Measurements from ENCODE around the gene CFAP70. TPM values are rescaled to one million over a fixed set of nuclear protein-coding genes. Genes with fewer than 3 reads are reported as not detected.

Gene CFAP70
- total RNA-seq, 1 experiment from 2014 or later = 1.2 TPM

- no TSS peak for BruUV-seq (replicated peaks)
- Mint-ChIP-seq H3K4me1 (ENCODE audit: low read depth, unreplicated experiment) (no peaks in the 10 kb centered on the region), H3K4me3 (ENCODE audit: low read depth, unreplicated experiment) (no peak overlapping the region), H3K9me3 (ENCODE audit: low read depth, unreplicated experiment) (no peaks in the 10 kb centered on the region), H3K27me3 (ENCODE audit: unreplicated experiment) (no peaks in the 10 kb centered on the region), H3K36me3 (ENCODE audit: insufficient read depth, unreplicated experiment) (peaks cover 49% of the 10 kb centered on the region), H3K27ac (ENCODE audit: unreplicated experiment) (no peak overlapping the region)
- intact Hi-C loops (cut with micrococcal nuclease; ENCODE audit: unreplicated experiment) = no loop called here
- CTCF ChIA-PET = interaction anchor here (0.6 kb wide), 1 partner anchor 900 kb away, joined by 3 read pairs; no protein-coding TSS in a partner anchor
- TF ChIP-seq CTCF (IDR thresholded peaks at IDR 0.05; ENCODE audit: unreplicated experiment) = no peak
- DNase-seq = no peak
Measured at GRCh38 chr10:73376679-73377078, 18.0 kb upstream of the CFAP70 start.

- DNase-seq = no peak
- BruUV-seq (replicated peaks) = no TSS peak
- Mint-ChIP-seq H3K27me3 (ENCODE audit: unreplicated experiment) (no peaks in the 10 kb centered on the region), H3K4me1 (ENCODE audit: low read depth, unreplicated experiment) (no peaks in the 10 kb centered on the region), H3K27ac (ENCODE audit: unreplicated experiment) (no peak overlapping the region), H3K4me3 (ENCODE audit: low read depth, unreplicated experiment) (no peak overlapping the region), H3K36me3 (ENCODE audit: insufficient read depth, unreplicated experiment) (peaks cover 43% of the 10 kb centered on the region), H3K9me3 (ENCODE audit: low read depth, unreplicated experiment) (no peaks in the 10 kb centered on the region)
- intact Hi-C loops (cut with micrococcal nuclease; ENCODE audit: unreplicated experiment) = no loop called here
- CTCF ChIA-PET = no interaction called here
- no peak for TF ChIP-seq CTCF (IDR thresholded peaks at IDR 0.05; ENCODE audit: unreplicated experiment)
Measured at GRCh38 chr10:73368238-73368637, 9.6 kb upstream of the CFAP70 start.

GRCh38 chr10:73366381-73367298, 8.0 kb upstream of the CFAP70 start:
- no peak for TF ChIP-seq CTCF (IDR thresholded peaks at IDR 0.05; ENCODE audit: unreplicated experiment)
- no peak for DNase-seq
- no peaks in the 10 kb centered on the region for H3K9me3 Mint-ChIP-seq (ENCODE audit: low read depth, unreplicated experiment)
- CTCF ChIA-PET = interaction anchor here (0.7 kb wide), 1 partner anchor 530 kb away, joined by 3 read pairs; no protein-coding TSS in a partner anchor
- no peak overlapping the region for H3K27ac Mint-ChIP-seq (ENCODE audit: unreplicated experiment)
- no TSS peak for BruUV-seq (replicated peaks)
- H3K4me1 Mint-ChIP-seq (ENCODE audit: low read depth, unreplicated experiment) = no peaks in the 10 kb centered on the region
- no peak overlapping the region for H3K4me3 Mint-ChIP-seq (ENCODE audit: low read depth, unreplicated experiment)
- H3K27me3 Mint-ChIP-seq (ENCODE audit: unreplicated experiment) = no peaks in the 10 kb centered on the region
- intact Hi-C loops (cut with micrococcal nuclease; ENCODE audit: unreplicated experiment) = no loop called here
- H3K36me3 Mint-ChIP-seq (ENCODE audit: insufficient read depth, unreplicated experiment) = peaks cover 32% of the 10 kb centered on the region

- intact Hi-C loops (cut with micrococcal nuclease; ENCODE audit: unreplicated experiment) = no loop called here
- Mint-ChIP-seq H3K36me3 (ENCODE audit: insufficient read depth, unreplicated experiment) (peaks cover 26% of the 10 kb centered on the region), H3K27me3 (ENCODE audit: unreplicated experiment) (no peaks in the 10 kb centered on the region), H3K4me3 (ENCODE audit: low read depth, unreplicated experiment) (no peak overlapping the region), H3K9me3 (ENCODE audit: low read depth, unreplicated experiment) (no peaks in the 10 kb centered on the region), H3K27ac (ENCODE audit: unreplicated experiment) (no peak overlapping the region), H3K4me1 (ENCODE audit: low read depth, unreplicated experiment) (no peaks in the 10 kb centered on the region)
- CTCF ChIA-PET = no interaction called here
- TF ChIP-seq CTCF (IDR thresholded peaks at IDR 0.05; ENCODE audit: unreplicated experiment) = no peak
- BruUV-seq (replicated peaks) = no TSS peak
- DNase-seq = no peak
Measured at GRCh38 chr10:73364964-73365363, 6.3 kb upstream of the CFAP70 start.

Data from Calu3 (cell line).